HepG2 (cell line): ENCODE results near the gene ATP2A3. TPM values are rescaled to one million over a fixed set of nuclear protein-coding genes. Genes with fewer than 3 reads are reported as not detected.

ENCODE experiments used
- ATAC-seq: fragments of 200-7000 bp; cut with Tn5 transposase; 3 replicates; pipeline ENCODE4 v1.9.1; 2020; ENCODE audit warnings: mild to moderate bottlenecking, moderate library complexity
- BruUV-seq: library from RNA; stranded (reverse); fragments of 400-500 nt; replicated peaks from 2 replicates; lab custom pipeline; 2021; lab: Mats Ljungman, UMichigan
- CTCF ChIA-PET: fragments of 300-600 bp; formaldehyde crosslinking; extraction: SDS; loops from one replicate; lab custom pipeline; 2021; ENCODE audit warnings: low total read pairs, inconsistent platforms, low intra/inter-chr PET ratio; lab: Yijun Ruan, JAX
- POLR2A ChIA-PET: fragments of 350-600 bp; sonication (Branson Sonifier 250); formaldehyde crosslinking; loops from one replicate; lab custom pipeline; 2020; ENCODE audit warnings: antibody characterized with exemption, inconsistent platforms; lab: Yijun Ruan, JAX
- DNase-seq: peaks from one replicate; pipeline ENCODE4 v3.0.0-alpha.2; 2015; ENCODE audit warnings: low spot score
- FAIRE-seq: peaks from 3 replicates; lab custom pipeline; 2011; peaks lifted over from hg19 to GRCh38; lab: Jason Lieb, UNC
- H2AFZ ChIP-seq: one replicate; pipeline ENCODE4 v1.6.1; 2011; ENCODE audit warnings: low read length, inconsistent platforms
- H3K27ac ChIP-seq: fragments of 300-600 bp; 3 replicates; pipeline ENCODE4 v1.8.0; 2011; ENCODE audit warnings: mixed run types, mild to moderate bottlenecking, mixed read lengths, low read length, inconsistent platforms; ENCODE audit not compliant: insufficient read depth; ENCODE audit errors: extremely low read length
- H3K27me3 ChIP-seq, 2 experiments: fragments of 200-600 bp in 1 of 2; 2 replicates in 1 of 2; 3 replicates in 1 of 2; pipeline versions ENCODE4 v1.6.0 to v1.8.0; 2011; ENCODE audit warnings: low read length in 2 of 2, mild to moderate bottlenecking in 2 of 2, moderate library complexity in 2 of 2, inconsistent platforms in 1 of 2; ENCODE audit not compliant: insufficient read depth in 2 of 2, control insufficient read depth in 1 of 2
- H3K36me3 ChIP-seq, 2 experiments: fragments of 200-600 bp in 1 of 2; replicated peaks in 1 of 2; 2 replicates in 1 of 2; 3 replicates in 1 of 2; pipeline versions ENCODE4 v1.5.1 to v1.8.0; 2011; ENCODE audit warnings: low read length in 2 of 2, inconsistent platforms in 1 of 2; ENCODE audit not compliant: insufficient read depth in 2 of 2, control insufficient read depth in 1 of 2
- H3K4me1 ChIP-seq: 2 replicates; pipeline ENCODE4 v1.5.1; 2012; ENCODE audit warnings: low read length, inconsistent platforms; ENCODE audit not compliant: insufficient read depth
- H3K4me2 ChIP-seq: 2 replicates; pipeline ENCODE4 v1.6.0; 2011; ENCODE audit warnings: low read depth, low read length, inconsistent platforms
- H3K4me3 ChIP-seq, 3 experiments: fragments of 200-600 bp in 1 of 3; sonication (generic), shearing (Covaris generic) in 1 of 3; replicated peaks in 1 of 3; 2 replicates each; pipeline ENCODE4 v1.5.1; 2011 to 2016; ENCODE audit warnings: low read length in 3 of 3, inconsistent platforms in 2 of 3, low read depth in 2 of 3, mild to moderate bottlenecking in 2 of 3, control low read depth in 1 of 3, mixed read lengths in 1 of 3; ENCODE audit not compliant: insufficient read depth in 1 of 3
- H3K79me2 ChIP-seq: one replicate; pipeline ENCODE4 v1.6.1; 2011; ENCODE audit warnings: low read length, inconsistent platforms; ENCODE audit not compliant: insufficient read depth
- H3K9ac ChIP-seq: 2 replicates; pipeline ENCODE4 v1.6.0; 2011; ENCODE audit warnings: mild to moderate bottlenecking, low read depth, low read length, inconsistent platforms; ENCODE audit not compliant: insufficient read depth
- H3K9me3 ChIP-seq: 2 replicates; pipeline ENCODE4 v1.5.1; 2012; ENCODE audit warnings: mild to moderate bottlenecking, low read length
- H4K20me1 ChIP-seq: 2 replicates; pipeline ENCODE4 v1.6.0; 2011; ENCODE audit warnings: inconsistent platforms, mild to moderate bottlenecking, low read length, moderate library complexity; ENCODE audit not compliant: insufficient read depth
- CSRNP1 ChIP-seq: sonication (generic); formaldehyde crosslinking; IDR thresholded peaks from 2 replicates; pipeline ENCODE4 v1.8.1; 2023; ENCODE audit warnings: mild to moderate bottlenecking, missing genetic modification reagents
- JDP2 ChIP-seq: sonication (generic); formaldehyde crosslinking; IDR thresholded peaks from 2 replicates; pipeline ENCODE4 v1.8.1; 2022; ENCODE audit warnings: missing genetic modification reagents, borderline replicate concordance
- NCOR1 ChIP-seq: fragments of 200-600 bp; sonication (generic); IDR thresholded peaks from 2 replicates; pipeline ENCODE4 v1.7.0; 2017; ENCODE audit warnings: antibody characterized with exemption, low read length, borderline replicate concordance
- RFX1 ChIP-seq: fragments of 450-650 bp; IDR thresholded peaks from 2 replicates; pipeline ENCODE4 v1.6.1; 2017
- SETDB1 ChIP-seq: sonication (generic); formaldehyde crosslinking; IDR thresholded peaks from 2 replicates; pipeline ENCODE4 v1.5.1; 2020; ENCODE audit warnings: missing genetic modification reagents, mild to moderate bottlenecking, borderline replicate concordance
- ZC3H4 ChIP-seq: sonication (generic); formaldehyde crosslinking; IDR thresholded peaks from 2 replicates; pipeline ENCODE4 v1.4.0; 2020; ENCODE audit warnings: missing genetic modification reagents, borderline replicate concordance
- ZFP36 ChIP-seq: fragments of 150-350 bp; IDR thresholded peaks from 2 replicates; pipeline ENCODE4 v1.6.1; 2018; ENCODE audit warnings: borderline replicate concordance, low read length, low read depth; ENCODE audit not compliant: partially characterized antibody
- ZNF12 ChIP-seq: sonication (generic); formaldehyde crosslinking; IDR thresholded peaks from 2 replicates; pipeline ENCODE4 v1.5.0; 2020; ENCODE audit warnings: missing genetic modification reagents
- ZNF558 ChIP-seq: sonication (generic); formaldehyde crosslinking; IDR thresholded peaks from 2 replicates; pipeline ENCODE4 v1.9.0; 2022; ENCODE audit warnings: mild to moderate bottlenecking, missing genetic modification reagents, borderline replicate concordance
- ZNF597 ChIP-seq: sonication (generic); formaldehyde crosslinking; IDR thresholded peaks from 2 replicates; pipeline ENCODE4 v1.5.0; 2020; ENCODE audit warnings: missing genetic modification reagents
- ZNF7 ChIP-seq: IDR thresholded peaks from 2 replicates; pipeline ENCODE4 v1.6.1; 2016; ENCODE audit warnings: missing biosample characterization, missing genetic modification reagents
- ZNF839 ChIP-seq: sonication (generic); formaldehyde crosslinking; IDR thresholded peaks from 2 replicates; pipeline ENCODE4 v1.4.0; 2020; ENCODE audit warnings: missing genetic modification reagents, mild to moderate bottlenecking, borderline replicate concordance
- ZSCAN30 ChIP-seq: sonication (generic); formaldehyde crosslinking; IDR thresholded peaks from 2 replicates; pipeline ENCODE4 v1.5.0; 2020; ENCODE audit warnings: mild to moderate bottlenecking, missing genetic modification reagents
- WGBS: methylation state at CpG from one replicate; pipeline ENCODE4 v1.1.6; 2017; ENCODE audit warnings: low lambda C conversion rate; 5-methylcytosine and 5-hydroxymethylcytosine counted together
- in situ Hi-C: cut with HindIII; loops from 2 replicates; pipeline ENCODE4 v1.10.0; 2017; ENCODE audit warnings: low pct_unique_long_range_greater_than_20kb; ENCODE audit not compliant: extremely low pct_ligation_motif_present
- intact Hi-C: fragments of 100-400 bp; cut with micrococcal nuclease; formaldehyde crosslinking; loops from one replicate; pipeline ENCODE4 v1.10.0; 2022; ENCODE audit not compliant: unreplicated experiment
- polyA plus RNA-seq, 8 experiments: library from polyadenylated mRNA; depleted of rRNA in 3 of 8; stranded (reverse) in 7 of 8; unstranded in 1 of 8; fragments of >200 nt; fragmentation: Illumina TruSeq in 4 of 8; extraction: Trizol in 4 of 8; gene quantifications; 2 replicates each; pipeline versions ENCODE4 v1.2.1 to v1.2.3, GENCODE V29; 2011 to 2016; ENCODE audit warnings: low read depth in 4 of 8, missing spikeins in 1 of 8, mixed read lengths in 1 of 8; ENCODE audit not compliant: insufficient read depth in 1 of 8
- total RNA-seq, 5 experiments: library from RNA; depleted of rRNA; stranded (reverse); fragments of >200 nt; fragmentation: Illumina TruSeq; extraction: Trizol; gene quantifications; 2 replicates each; pipeline ENCODE4 v1.2.3, GENCODE V29; 2016; ENCODE audit warnings: low read depth in 1 of 5

Gene ATP2A3
- total and polyA plus RNA-seq, 2 of the 13 experiments (the other 11 are each of a cell fraction or from before 2014, with no cell fraction given) = 0.07 TPM; not detected in 1

GRCh38 chr17:3953542-3953941 lies 10.7 kb downstream of the ATP2A3 start:
- WGBS = 13% methylated on average over 3 of the region's 14 CpGs
- ChIA-PET POLR2A (no interaction called here), CTCF (no interaction called here)
- ATAC-seq (no peak), FAIRE-seq (no peak), DNase-seq (no peak)
- Histone ChIP-seq H3K4me2 (no peak overlapping the region), H2AFZ (no peak overlapping the region), H3K36me3 (no peaks in the 10 kb centered on the region), H3K4me3 (no peak overlapping the region), H3K4me1 (peaks cover 11% of the 10 kb centered on the region), H4K20me1 (no peaks in the 10 kb centered on the region), H3K9me3 (no peaks in the 10 kb centered on the region), H3K79me2 (no peaks in the 10 kb centered on the region), H3K9ac (no peak overlapping the region), H3K27ac (no peak overlapping the region), H3K27me3 (peaks cover 2 to 30% of the 10 kb centered on the region in 2 experiments; a peak in 3 of 5 replicates)
- intact Hi-C loops (no loop called here), in situ Hi-C loops (no loop called here)
- no TSS peak for BruUV-seq
- no peak for TF ChIP-seq NCOR1
- TF ChIP-seq JDP2 (CRISPR knock-in tag) = no peak
- TF ChIP-seq ZNF12 = no peak
- TF ChIP-seq ZFP36 = no peak
- no peak for TF ChIP-seq ZNF839 (CRISPR knock-in tag)
- no peak for TF ChIP-seq ZNF597 (CRISPR knock-in tag)
- no peak for TF ChIP-seq CSRNP1 (CRISPR knock-in tag)
- no peak for TF ChIP-seq SETDB1 (CRISPR knock-in tag)
- TF ChIP-seq ZNF558 (CRISPR knock-in tag) = no peak
- TF ChIP-seq ZSCAN30 (CRISPR knock-in tag) = no peak
- TF ChIP-seq RFX1 = no peak
- no peak for TF ChIP-seq ZC3H4 (CRISPR knock-in tag)
- TF ChIP-seq ZNF7 (CRISPR knock-in tag) = no peak
